Left ventricle myocardium inferior (tissue), 1 donor: Measurements from ENCODE around the gene RLN3. TPM values are rescaled to one million over a fixed set of nuclear protein-coding genes. Genes with fewer than 3 reads are reported as not detected.
A peak's percentile ranks its signal among the peaks of the same experiment; 100 is the strongest.

Experiments
- DNase-seq: peaks from one replicate; pipeline ENCODE4 v3.0.0-alpha.2; 2020
- H3K27ac ChIP-seq: fragments of 200-600 bp; replicated peaks from 2 replicates; pipeline ENCODE4 v1.8.0; 2021
- H3K27me3 ChIP-seq: fragments of 200-600 bp; 2 replicates; pipeline ENCODE4 v1.8.0; 2021; ENCODE audit warnings: low read depth
- H3K36me3 ChIP-seq: fragments of 200-600 bp; 2 replicates; pipeline ENCODE4 v1.8.0; 2021
- H3K4me1 ChIP-seq: fragments of 200-600 bp; 2 replicates; pipeline ENCODE4 v1.8.0; 2021
- H3K4me3 ChIP-seq: fragments of 200-600 bp; 2 replicates; pipeline ENCODE4 v1.8.0; 2021; ENCODE audit warnings: mild to moderate bottlenecking, moderate library complexity
- H3K9me3 ChIP-seq: fragments of 200-600 bp; replicated peaks from 2 replicates; pipeline ENCODE4 v1.8.0; 2021
- intact Hi-C: fragments of 100-400 bp; cut with micrococcal nuclease; formaldehyde crosslinking; loops from one replicate; pipeline ENCODE4 v1.11.0; 2022
- total RNA-seq: library from RNA; stranded (reverse); fragmentation: NEBNext Ultra II Directional; extraction: Animal tissue kit (Norgen Biotek cat#: 25700); gene quantifications from one replicate; pipeline ENCODE4 v1.2.1, GENCODE V29; 2021
- TF ChIP-seq, protein P1 (sequence below): fragments of 200-600 bp; IDR thresholded peaks from 2 replicates; pipeline ENCODE4 v1.8.0; 2021; ENCODE audit warnings: antibody characterized with exemption, mild to moderate bottlenecking, borderline replicate concordance
- donor health status: DM: no; HTN: yes; CAD: no; lungs with severe emphysema.

Gene RLN3
- total RNA-seq, 1 donor from 2014 or later: not detected

- intact Hi-C loops: no loop called here
- peaks cover 9% of the 10 kb centered on the region for H3K9me3 ChIP-seq
- peaks cover 19% of the 10 kb centered on the region for H3K36me3 ChIP-seq
- peak; percentile 9 for DNase-seq
- H3K4me1 ChIP-seq: peaks cover 50% of the 10 kb centered on the region
- no peaks in the 10 kb centered on the region for H3K27me3 ChIP-seq
- TF ChIP-seq, protein P1, sequence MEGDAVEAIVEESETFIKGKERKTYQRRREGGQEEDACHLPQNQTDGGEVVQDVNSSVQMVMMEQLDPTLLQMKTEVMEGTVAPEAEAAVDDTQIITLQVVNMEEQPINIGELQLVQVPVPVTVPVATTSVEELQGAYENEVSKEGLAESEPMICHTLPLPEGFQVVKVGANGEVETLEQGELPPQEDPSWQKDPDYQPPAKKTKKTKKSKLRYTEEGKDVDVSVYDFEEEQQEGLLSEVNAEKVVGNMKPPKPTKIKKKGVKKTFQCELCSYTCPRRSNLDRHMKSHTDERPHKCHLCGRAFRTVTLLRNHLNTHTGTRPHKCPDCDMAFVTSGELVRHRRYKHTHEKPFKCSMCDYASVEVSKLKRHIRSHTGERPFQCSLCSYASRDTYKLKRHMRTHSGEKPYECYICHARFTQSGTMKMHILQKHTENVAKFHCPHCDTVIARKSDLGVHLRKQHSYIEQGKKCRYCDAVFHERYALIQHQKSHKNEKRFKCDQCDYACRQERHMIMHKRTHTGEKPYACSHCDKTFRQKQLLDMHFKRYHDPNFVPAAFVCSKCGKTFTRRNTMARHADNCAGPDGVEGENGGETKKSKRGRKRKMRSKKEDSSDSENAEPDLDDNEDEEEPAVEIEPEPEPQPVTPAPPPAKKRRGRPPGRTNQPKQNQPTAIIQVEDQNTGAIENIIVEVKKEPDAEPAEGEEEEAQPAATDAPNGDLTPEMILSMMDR: no peak
- H3K27ac ChIP-seq: no peak overlapping the region
- H3K4me3 ChIP-seq: no peak overlapping the region
These were observed 27.1 kb upstream of the RLN3 start for GRCh38 chr19:14000691-14001375.

GRCh38 chr19:14002571-14003250 is 25.2 kb upstream of the RLN3 start:
- TF ChIP-seq, protein P1: no peak

GRCh38 chr19:14003251-14004055 is 24.5 kb upstream of the RLN3 start:
- intact Hi-C loops: no loop called here
- Histone ChIP-seq H3K27ac (peak overlapping the region; percentile 99), H3K27me3 (no peaks in the 10 kb centered on the region), H3K4me1 (peaks cover 60% of the 10 kb centered on the region), H3K9me3 (peaks cover 9% of the 10 kb centered on the region), H3K36me3 (peaks cover 11% of the 10 kb centered on the region), H3K4me3 (no peak overlapping the region)
- peak; percentile 16 for DNase-seq
- TF ChIP-seq, protein P1: no peak

More at GRCh38 chr19:14002571-14003250, 25.2 kb upstream of the RLN3 start:
- Histone ChIP-seq H3K27me3 (no peaks in the 10 kb centered on the region), H3K4me1 (peaks cover 60% of the 10 kb centered on the region), H3K36me3 (peaks cover 11% of the 10 kb centered on the region), H3K27ac (peak overlapping the region; percentile 99), H3K9me3 (peaks cover 9% of the 10 kb centered on the region), H3K4me3 (no peak overlapping the region)
- intact Hi-C loops: no loop called here
- peak; percentile 9 for DNase-seq

DNA sequence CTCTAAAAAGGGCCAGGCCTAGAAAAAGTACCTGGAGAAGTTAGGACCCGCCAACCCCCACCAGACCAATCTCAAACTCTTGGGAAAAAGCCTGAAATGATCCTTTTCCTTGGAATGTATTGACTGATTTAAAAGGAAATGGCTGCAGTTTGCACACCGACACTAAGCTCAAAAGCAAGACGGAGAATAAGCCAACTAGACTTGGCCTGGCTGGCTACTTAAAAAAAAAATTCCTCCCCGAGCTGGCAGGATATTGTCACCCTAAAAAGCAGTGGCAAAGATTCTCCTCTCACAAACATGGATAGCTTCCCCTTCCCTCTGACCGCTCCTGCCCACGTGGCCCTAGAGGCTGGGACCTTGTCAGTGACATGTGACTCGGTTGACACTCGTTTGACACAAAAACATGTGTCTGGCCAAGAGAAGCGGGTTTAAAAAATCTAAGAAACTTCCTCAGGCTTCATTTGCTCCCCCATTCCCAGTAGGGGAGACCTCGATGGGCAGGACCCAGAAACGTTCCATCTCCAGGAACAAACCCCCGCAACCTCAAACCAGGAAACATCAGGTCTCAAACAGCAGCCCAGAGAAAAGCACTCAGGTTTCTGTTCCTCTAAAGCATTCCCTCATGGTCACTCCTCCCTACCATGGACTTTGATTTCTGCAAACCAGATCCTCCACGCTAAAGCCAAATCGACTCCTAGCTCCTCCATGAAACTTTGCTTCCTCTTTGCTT is 23.2 kb upstream of the RLN3 start:
- TF ChIP-seq, protein P1: no peak
- peak overlapping the region; percentile 99 for H3K27ac ChIP-seq
- H3K36me3 ChIP-seq: no peaks in the 10 kb centered on the region
- peaks cover 60% of the 10 kb centered on the region for H3K4me1 ChIP-seq
- no peaks in the 10 kb centered on the region for H3K9me3 ChIP-seq
- DNase-seq: peak; percentile 63
- intact Hi-C loops: no loop called here
- H3K27me3 ChIP-seq: no peaks in the 10 kb centered on the region
- H3K4me3 ChIP-seq: peak overlapping the region; percentile 81
